GM12878 (cell line): Measurements from ENCODE around the gene RGSL1. TPM values are rescaled to one million over a fixed set of nuclear protein-coding genes. Genes with fewer than 3 reads are reported as not detected.

ENCODE experiments used
- ATAC-seq: fragments of 200-7000 bp; cut with Tn5 transposase; 3 replicates; pipeline ENCODE4 v1.9.1; 2020; ENCODE audit warnings: mild to moderate bottlenecking, moderate library complexity
- BruUV-seq: library from RNA; stranded (reverse); fragments of 400-500 nt; replicated peaks from 2 replicates; lab custom pipeline; 2021; lab: Mats Ljungman, UMichigan
- CTCF ChIA-PET: fragments of 300-600 bp; sonication (Branson Sonifier 250); formaldehyde crosslinking; extraction: SDS; loops from one replicate; lab custom pipeline; 2021; ENCODE audit warnings: inconsistent platforms; lab: Yijun Ruan, JAX
- POLR2A ChIA-PET: fragments of 350-600 bp; formaldehyde crosslinking; extraction: SDS; loops from one replicate; lab custom pipeline; 2021; ENCODE audit warnings: inconsistent platforms; lab: Charles Lee
- RAD21 ChIA-PET: fragments of 300-600 bp; sonication (Branson Sonifier 250); formaldehyde crosslinking; loops from one replicate; lab custom pipeline; 2023; ENCODE audit warnings: antibody characterized with exemption; ENCODE audit not compliant: unreplicated experiment; lab: Charles Lee
- SMC1A ChIA-PET: fragments of 300-600 bp; sonication (Branson Sonifier 250); formaldehyde crosslinking; loops from one replicate; lab custom pipeline; 2023; ENCODE audit not compliant: unreplicated experiment, uncharacterized antibody; lab: Charles Lee
- DNase-seq: peaks from one replicate; pipeline ENCODE4 v3.0.0-alpha.2; 2011; ENCODE audit warnings: low read depth, low spot score
- FAIRE-seq: peaks from 3 replicates; lab custom pipeline; 2011; peaks lifted over from hg19 to GRCh38; lab: Jason Lieb, UNC
- H2AFZ ChIP-seq: 2 replicates; pipeline ENCODE4 v1.6.0; 2011; ENCODE audit warnings: low read depth, low read length, control low read depth; ENCODE audit not compliant: control insufficient read depth
- H3K27ac ChIP-seq: 2 replicates; pipeline ENCODE4 v1.5.1; 2011; ENCODE audit warnings: control low read depth; ENCODE audit not compliant: control insufficient read depth, insufficient read depth
- H3K27me3 ChIP-seq, 2 experiments: replicated peaks in 1 of 2; 2 replicates each; pipeline versions ENCODE4 v1.6.0 to v1.6.1; 2011; ENCODE audit warnings: low read length in 1 of 2; ENCODE audit not compliant: control insufficient read depth in 2 of 2, insufficient read depth in 2 of 2
- H3K36me3 ChIP-seq, 2 experiments: 2 replicates each; pipeline ENCODE4 v1.5.1; 2011; ENCODE audit warnings: low read length in 1 of 2; ENCODE audit not compliant: control insufficient read depth in 2 of 2, insufficient read depth in 2 of 2
- H3K4me1 ChIP-seq: 2 replicates; pipeline ENCODE4 v1.6.1; 2011; ENCODE audit warnings: mild to moderate bottlenecking, low read length, moderate library complexity, mixed read lengths; ENCODE audit not compliant: control insufficient read depth, insufficient read depth
- H3K4me2 ChIP-seq: 2 replicates; pipeline ENCODE4 v1.6.0; 2011; ENCODE audit warnings: control low read depth; ENCODE audit not compliant: control insufficient read depth, insufficient read depth
- H3K4me3 ChIP-seq: fragments of 200-600 bp; sonication (generic); 2 replicates; pipeline ENCODE4 v1.5.1; 2016
- H3K79me2 ChIP-seq: 2 replicates; pipeline ENCODE4 v1.6.0; 2011; ENCODE audit warnings: low read length; ENCODE audit not compliant: control insufficient read depth, insufficient read depth
- H3K9ac ChIP-seq: 2 replicates; pipeline ENCODE4 v1.8.0; 2011; ENCODE audit warnings: low read length, control low read depth, mixed read lengths; ENCODE audit not compliant: control insufficient read depth, insufficient read depth
- H3K9me3 ChIP-seq: replicated peaks from 3 replicates; pipeline ENCODE4 v1.5.1; 2011; ENCODE audit warnings: mild to moderate bottlenecking, low read length; ENCODE audit not compliant: control insufficient read depth, insufficient read depth
- H4K20me1 ChIP-seq: 2 replicates; pipeline ENCODE4 v1.6.0; 2011; ENCODE audit not compliant: control insufficient read depth, insufficient read depth
- GATAD2B ChIP-seq: fragments of 450-650 bp; conservative IDR thresholded peaks from 2 replicates; pipeline ENCODE4 v1.6.1; 2017; ENCODE audit warnings: low read depth, mild to moderate bottlenecking, moderate library complexity
- HCFC1 ChIP-seq: fragments of 150-350 bp; IDR thresholded peaks from 2 replicates; pipeline ENCODE4 v1.6.1; 2014; ENCODE audit warnings: low read length
- KDM1A ChIP-seq: fragments of 200-600 bp; sonication (generic); IDR thresholded peaks from 2 replicates; pipeline ENCODE4 v1.6.1; 2016; ENCODE audit warnings: borderline replicate concordance
- NBN ChIP-seq: fragments of 450-650 bp; IDR thresholded peaks from 2 replicates; pipeline ENCODE4 v1.6.1; 2016
- NR2F1 ChIP-seq: fragments of 450-650 bp; conservative IDR thresholded peaks from 2 replicates; pipeline ENCODE4 v1.6.1; 2017; ENCODE audit warnings: mild to moderate bottlenecking
- RELA ChIP-seq: fragments of 450-650 bp; IDR thresholded peaks from 2 replicates; pipeline ENCODE4 v1.8.0; 2014; ENCODE audit warnings: borderline replicate concordance; ENCODE audit not compliant: partially characterized antibody
- ZNF622 ChIP-seq: fragments of 450-650 bp; IDR thresholded peaks from 2 replicates; pipeline ENCODE4 v1.6.1; 2017; ENCODE audit warnings: mild to moderate bottlenecking, inconsistent platforms
- WGBS: methylation state at CpG from one replicate; pipeline ENCODE4 v1.1.6; 2016; ENCODE audit warnings: low lambda C conversion rate; ENCODE audit not compliant: insufficient replicate concordance, insufficient coverage; ENCODE audit errors: missing lambda C conversion rate; 5-methylcytosine and 5-hydroxymethylcytosine counted together
- in situ Hi-C: fragments of 300-500 bp; cut with MboI; formaldehyde crosslinking; loops from 9 replicates; pipeline ENCODE4 v1.14.3; 2018; ENCODE audit warnings: mixed read lengths
- intact Hi-C: fragments of 100-400 bp; cut with micrococcal nuclease; formaldehyde crosslinking; loops from one replicate; pipeline ENCODE4 v1.14.2; 2022; ENCODE audit not compliant: unreplicated experiment
- polyA plus RNA-seq, 11 experiments: library from polyadenylated mRNA; depleted of rRNA in 4 of 11; unstranded in 6 of 11; stranded (reverse) in 5 of 11; fragments of >200 nt; fragmentation: Nextera tagmentation in 4 of 11; fragmentation: Illumina TruSeq in 1 of 11; extraction: Ambion mirVana in 4 of 11; extraction: Trizol in 1 of 11; gene quantifications; 1 replicate in 1 of 11; 2 replicates in 10 of 11; pipeline versions ENCODE4 v1.2.1 to v1.2.3, GENCODE V29; 2011 to 2016; ENCODE audit warnings: inconsistent platforms in 2 of 11, missing spikeins in 2 of 11, low read depth in 1 of 11
- total RNA-seq, 4 experiments: library from RNA; depleted of rRNA in 3 of 4; stranded (reverse); fragments of >200 nt in 3 of 4; fragmentation: Illumina TruSeq in 1 of 4; extraction: Trizol in 1 of 4; gene quantifications; 2 replicates each; pipeline versions ENCODE4 v1.2.1 to v1.2.3, GENCODE V29; 2013 to 2021
- TF ChIP-seq, protein P1 (sequence below), 3 experiments: IDR thresholded peaks in 2 of 3; conservative IDR thresholded peaks in 1 of 3; 2 replicates each; pipeline ENCODE4 v1.5.1; 2011; ENCODE audit warnings: low read depth in 3 of 3, low read length in 3 of 3, mild to moderate bottlenecking in 3 of 3, control low read depth in 2 of 3, moderate library complexity in 2 of 3, inconsistent platforms in 1 of 3, mixed read lengths in 1 of 3; ENCODE audit not compliant: control insufficient read depth in 2 of 3, insufficient read depth in 1 of 3; ENCODE audit errors: extremely low read depth in 1 of 3
- TF ChIP-seq, protein P2 (sequence below): IDR thresholded peaks from 2 replicates; pipeline ENCODE4 v1.6.1; 2011; ENCODE audit warnings: borderline replicate concordance, low read depth, mild to moderate bottlenecking, moderate library complexity, mixed read lengths, low read length; ENCODE audit not compliant: insufficient read depth; ENCODE audit errors: extremely low read length
- TF ChIP-seq, protein P3 (sequence below): fragments of 450-650 bp; IDR thresholded peaks from 2 replicates; pipeline ENCODE4 v1.6.1; 2017; ENCODE audit warnings: mild to moderate bottlenecking, moderate library complexity

RGSL1 gene
- total and polyA plus RNA-seq, 10 of the 15 experiments (the other 5 are each of a cell fraction or from before 2014, with no cell fraction given): 0.05 to 0.28 (median 0.27) TPM; not detected in 5

DNA sequence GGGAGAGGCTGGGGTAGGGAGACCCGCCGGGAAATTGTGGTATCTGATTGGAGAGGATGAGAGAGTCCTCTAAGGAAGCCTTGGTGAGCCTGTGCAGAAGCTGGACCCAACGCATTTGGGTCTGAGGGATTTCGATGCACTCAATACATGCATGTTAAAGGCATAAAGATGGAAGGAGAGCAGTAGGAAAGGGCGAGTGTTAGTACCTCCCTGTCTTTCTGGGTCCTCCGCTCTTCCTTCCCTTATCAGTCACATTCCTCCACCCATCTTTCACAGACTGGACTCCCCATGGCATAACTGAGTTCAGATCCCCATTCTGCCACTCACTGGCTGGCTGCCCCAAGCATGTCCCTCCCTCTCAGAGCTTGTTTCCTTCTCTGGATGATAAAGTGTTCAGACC lies 147.0 kb downstream of the RGSL1 start:
- RAD21 ChIA-PET: interaction anchor here (0.5 to 23.0 kb wide), 11 partner anchors 8 to 214 kb away, joined by 3 to 946 read pairs (median 5); no protein-coding TSS in a partner anchor

More for the DNA sequence above, 147.0 kb downstream of the RGSL1 start:
- Histone ChIP-seq H3K4me1 (peaks cover 7% of the 10 kb centered on the region), H3K9ac (no peak overlapping the region), H3K79me2 (peaks cover 13% of the 10 kb centered on the region), H3K27me3 (no peaks in the 10 kb centered on the region), H3K9me3 (no peaks in the 10 kb centered on the region), H3K27ac (no peak overlapping the region), H4K20me1 (no peaks in the 10 kb centered on the region; the same call in 1 of the 2 replicates), H3K4me3 (no peak overlapping the region), H2AFZ (no peak overlapping the region), H3K4me2 (no peak overlapping the region), H3K36me3 (peaks cover 11 to 24% of the 10 kb centered on the region in 2 experiments; a peak in 3 of 4 replicates)
- 59% methylated on average over 6 of the region's 6 CpGs for WGBS
- TF ChIP-seq NBN (no peak), HCFC1 (no peak), KDM1A (no peak), GATAD2B (no peak), ZNF622 (no peak), RELA (no peak), NR2F1 (no peak)
- TF ChIP-seq, protein P1, sequence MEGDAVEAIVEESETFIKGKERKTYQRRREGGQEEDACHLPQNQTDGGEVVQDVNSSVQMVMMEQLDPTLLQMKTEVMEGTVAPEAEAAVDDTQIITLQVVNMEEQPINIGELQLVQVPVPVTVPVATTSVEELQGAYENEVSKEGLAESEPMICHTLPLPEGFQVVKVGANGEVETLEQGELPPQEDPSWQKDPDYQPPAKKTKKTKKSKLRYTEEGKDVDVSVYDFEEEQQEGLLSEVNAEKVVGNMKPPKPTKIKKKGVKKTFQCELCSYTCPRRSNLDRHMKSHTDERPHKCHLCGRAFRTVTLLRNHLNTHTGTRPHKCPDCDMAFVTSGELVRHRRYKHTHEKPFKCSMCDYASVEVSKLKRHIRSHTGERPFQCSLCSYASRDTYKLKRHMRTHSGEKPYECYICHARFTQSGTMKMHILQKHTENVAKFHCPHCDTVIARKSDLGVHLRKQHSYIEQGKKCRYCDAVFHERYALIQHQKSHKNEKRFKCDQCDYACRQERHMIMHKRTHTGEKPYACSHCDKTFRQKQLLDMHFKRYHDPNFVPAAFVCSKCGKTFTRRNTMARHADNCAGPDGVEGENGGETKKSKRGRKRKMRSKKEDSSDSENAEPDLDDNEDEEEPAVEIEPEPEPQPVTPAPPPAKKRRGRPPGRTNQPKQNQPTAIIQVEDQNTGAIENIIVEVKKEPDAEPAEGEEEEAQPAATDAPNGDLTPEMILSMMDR (IDR thresholded peaks at IDR 0.05 in 2 of 3, conservative IDR thresholded peaks at IDR 0.05 in 1 of 3; ENCODE audit: control insufficient read depth in 2 of 3, extremely low read depth in 1 of 3, insufficient read depth in 1 of 3, low read depth in 3 of 3, low read length in 3 of 3): no peak
- TF ChIP-seq, protein P2, sequence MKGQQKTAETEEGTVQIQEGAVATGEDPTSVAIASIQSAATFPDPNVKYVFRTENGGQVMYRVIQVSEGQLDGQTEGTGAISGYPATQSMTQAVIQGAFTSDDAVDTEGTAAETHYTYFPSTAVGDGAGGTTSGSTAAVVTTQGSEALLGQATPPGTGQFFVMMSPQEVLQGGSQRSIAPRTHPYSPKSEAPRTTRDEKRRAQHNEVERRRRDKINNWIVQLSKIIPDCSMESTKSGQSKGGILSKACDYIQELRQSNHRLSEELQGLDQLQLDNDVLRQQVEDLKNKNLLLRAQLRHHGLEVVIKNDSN: no peak
- TF ChIP-seq, protein P3, sequence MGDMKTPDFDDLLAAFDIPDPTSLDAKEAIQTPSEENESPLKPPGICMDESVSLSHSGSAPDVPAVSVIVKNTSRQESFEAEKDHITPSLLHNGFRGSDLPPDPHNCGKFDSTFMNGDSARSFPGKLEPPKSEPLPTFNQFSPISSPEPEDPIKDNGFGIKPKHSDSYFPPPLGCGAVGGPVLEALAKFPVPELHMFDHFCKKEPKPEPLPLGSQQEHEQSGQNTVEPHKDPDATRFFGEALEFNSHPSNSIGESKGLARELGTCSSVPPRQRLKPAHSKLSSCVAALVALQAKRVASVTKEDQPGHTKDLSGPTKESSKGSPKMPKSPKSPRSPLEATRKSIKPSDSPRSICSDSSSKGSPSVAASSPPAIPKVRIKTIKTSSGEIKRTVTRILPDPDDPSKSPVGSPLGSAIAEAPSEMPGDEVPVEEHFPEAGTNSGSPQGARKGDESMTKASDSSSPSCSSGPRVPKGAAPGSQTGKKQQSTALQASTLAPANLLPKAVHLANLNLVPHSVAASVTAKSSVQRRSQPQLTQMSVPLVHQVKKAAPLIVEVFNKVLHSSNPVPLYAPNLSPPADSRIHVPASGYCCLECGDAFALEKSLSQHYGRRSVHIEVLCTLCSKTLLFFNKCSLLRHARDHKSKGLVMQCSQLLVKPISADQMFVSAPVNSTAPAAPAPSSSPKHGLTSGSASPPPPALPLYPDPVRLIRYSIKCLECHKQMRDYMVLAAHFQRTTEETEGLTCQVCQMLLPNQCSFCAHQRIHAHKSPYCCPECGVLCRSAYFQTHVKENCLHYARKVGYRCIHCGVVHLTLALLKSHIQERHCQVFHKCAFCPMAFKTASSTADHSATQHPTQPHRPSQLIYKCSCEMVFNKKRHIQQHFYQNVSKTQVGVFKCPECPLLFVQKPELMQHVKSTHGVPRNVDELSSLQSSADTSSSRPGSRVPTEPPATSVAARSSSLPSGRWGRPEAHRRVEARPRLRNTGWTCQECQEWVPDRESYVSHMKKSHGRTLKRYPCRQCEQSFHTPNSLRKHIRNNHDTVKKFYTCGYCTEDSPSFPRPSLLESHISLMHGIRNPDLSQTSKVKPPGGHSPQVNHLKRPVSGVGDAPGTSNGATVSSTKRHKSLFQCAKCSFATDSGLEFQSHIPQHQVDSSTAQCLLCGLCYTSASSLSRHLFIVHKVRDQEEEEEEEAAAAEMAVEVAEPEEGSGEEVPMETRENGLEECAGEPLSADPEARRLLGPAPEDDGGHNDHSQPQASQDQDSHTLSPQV: no peak
- POLR2A ChIA-PET: interaction anchor here (0.6 to 3.1 kb wide), 3 partner anchors 9 to 185 kb away, joined by 3 to 20 read pairs (median 8); no protein-coding TSS in a partner anchor
- no TSS peak for BruUV-seq
- CTCF ChIA-PET: interaction anchor here (0.6 to 37.4 kb wide), 19 partner anchors 8 to 321 kb away, joined by 3 to 1888 read pairs (median 5); partner anchors contain the start of genes NPL and RNASEL
- FAIRE-seq (no peak), ATAC-seq (no peak; the same call in 2 of the 3 replicates), DNase-seq (no peak)
- in situ Hi-C loops (loop anchor here (5.0 to 10.0 kb wide), 2 partner anchors 152 to 190 kb away; partner anchors contain the start of gene NPL), intact Hi-C loops (loop anchor here (5.0 kb wide), 1 partner anchor 510 kb away; no protein-coding TSS in a partner anchor)
- SMC1A ChIA-PET: interaction anchor here (0.6 to 28.0 kb wide), 19 partner anchors 8 to 512 kb away, joined by 3 to 1145 read pairs (median 4); partner anchors contain the start of genes NPL, RGSL1 and RNASEL
